Measurements from ENCODE around the gene ASB10. TPM values are rescaled to one million over a fixed set of nuclear protein-coding genes. Genes with fewer than 3 reads are reported as not detected.

ASB10 gene
- total and polyA plus RNA-seq, 4 donors, result not detected

DNA sequence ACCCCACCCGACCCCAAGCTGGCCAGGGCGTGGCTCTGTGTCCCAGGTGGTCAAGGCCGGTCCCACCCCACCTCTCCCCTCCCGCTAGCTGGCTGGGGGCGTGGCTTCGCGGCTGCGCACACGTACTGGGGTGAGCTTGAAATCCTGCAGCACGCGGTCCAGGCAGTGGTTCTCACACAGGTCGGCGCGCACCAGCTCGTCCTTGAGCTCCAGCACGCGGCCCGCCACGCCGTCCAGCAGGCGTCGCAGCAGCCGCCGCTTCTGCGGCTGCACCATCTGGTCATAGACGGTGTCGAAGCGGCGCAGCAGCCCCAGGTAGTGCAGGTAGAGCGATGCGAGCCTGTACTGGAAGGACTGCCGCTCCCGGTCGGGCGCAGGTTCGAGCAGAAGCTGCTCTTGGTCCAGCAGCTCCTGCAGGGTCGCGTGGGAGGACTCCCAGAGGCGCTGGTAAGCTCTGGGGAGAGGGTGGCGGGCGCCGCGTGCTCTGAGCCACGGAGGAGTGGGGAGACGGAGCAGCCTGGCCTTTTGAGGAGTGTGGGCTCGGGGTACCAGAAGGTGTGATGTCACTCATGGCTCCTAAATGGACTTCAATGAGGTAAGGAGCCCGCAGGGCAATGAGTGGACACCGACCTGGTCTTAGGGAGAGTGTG lies 17.5 kb upstream of the ASB10 start:
- no peak for ATAC-seq (ENCODE audit: insufficient read depth, low FRiP score)
- 73 to 78% methylated on average over 47 to 48 of the region's 48 CpGs for WGBS, 2 donors
- TF ChIP-seq, protein P1, sequence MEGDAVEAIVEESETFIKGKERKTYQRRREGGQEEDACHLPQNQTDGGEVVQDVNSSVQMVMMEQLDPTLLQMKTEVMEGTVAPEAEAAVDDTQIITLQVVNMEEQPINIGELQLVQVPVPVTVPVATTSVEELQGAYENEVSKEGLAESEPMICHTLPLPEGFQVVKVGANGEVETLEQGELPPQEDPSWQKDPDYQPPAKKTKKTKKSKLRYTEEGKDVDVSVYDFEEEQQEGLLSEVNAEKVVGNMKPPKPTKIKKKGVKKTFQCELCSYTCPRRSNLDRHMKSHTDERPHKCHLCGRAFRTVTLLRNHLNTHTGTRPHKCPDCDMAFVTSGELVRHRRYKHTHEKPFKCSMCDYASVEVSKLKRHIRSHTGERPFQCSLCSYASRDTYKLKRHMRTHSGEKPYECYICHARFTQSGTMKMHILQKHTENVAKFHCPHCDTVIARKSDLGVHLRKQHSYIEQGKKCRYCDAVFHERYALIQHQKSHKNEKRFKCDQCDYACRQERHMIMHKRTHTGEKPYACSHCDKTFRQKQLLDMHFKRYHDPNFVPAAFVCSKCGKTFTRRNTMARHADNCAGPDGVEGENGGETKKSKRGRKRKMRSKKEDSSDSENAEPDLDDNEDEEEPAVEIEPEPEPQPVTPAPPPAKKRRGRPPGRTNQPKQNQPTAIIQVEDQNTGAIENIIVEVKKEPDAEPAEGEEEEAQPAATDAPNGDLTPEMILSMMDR (IDR thresholded peaks at IDR 0.05; ENCODE audit: control extremely low read depth, extremely low read depth), result no peak
- no peaks in the 10 kb centered on the region for H3K9me3 ChIP-seq (ENCODE audit: control insufficient read depth in 4 of 4, insufficient read depth in 3 of 4, low read length in 3 of 4)
- H3K4me3 ChIP-seq, result no peak overlapping the region
- H3K4me1 ChIP-seq (ENCODE audit: control insufficient read depth in 5 of 5, insufficient read depth in 5 of 5, low read length in 5 of 5), result peaks cover 0 to 18% (median 10%) of the 10 kb centered on the region in 5 donors
- H3K9ac ChIP-seq (ENCODE audit: insufficient read depth in 1 of 2, low read length in 2 of 2), result no peak overlapping the region
- no peak overlapping the region for H3K27ac ChIP-seq (ENCODE audit: low read depth in 1 of 2, low read length in 1 of 2)
- H3K27me3 ChIP-seq (ENCODE audit: control insufficient read depth in 3 of 3, insufficient read depth in 3 of 3, low read length in 2 of 3), result peaks cover 0 to 7% (median 0%) of the 10 kb centered on the region in 3 donors
- DNase-seq, result no peak
- no peaks in the 10 kb centered on the region for H3K36me3 ChIP-seq (ENCODE audit: control insufficient read depth in 4 of 4, insufficient read depth in 4 of 4, low read length in 4 of 4)

DNA sequence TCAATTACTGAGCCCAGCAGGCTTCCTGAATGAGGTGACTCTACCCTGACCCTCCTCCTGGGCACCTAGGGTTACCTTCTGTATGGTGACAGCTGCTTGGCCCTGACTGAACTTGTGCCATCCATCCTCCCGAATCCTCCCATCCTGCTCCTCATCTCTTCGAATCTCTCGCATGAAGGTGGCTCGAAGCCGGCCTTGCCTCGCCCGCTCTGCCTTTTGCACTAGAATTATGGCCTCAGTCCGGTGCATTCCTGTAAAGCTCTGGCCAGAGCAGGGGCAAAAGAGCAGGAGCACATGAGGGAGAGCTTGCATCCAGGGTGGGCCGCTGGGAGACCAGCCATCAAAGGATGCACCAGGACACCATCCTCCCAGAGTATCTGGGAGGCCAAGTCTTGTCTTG lies 15.8 kb upstream of the ASB10 start:
- H3K4me3 ChIP-seq, result no peak overlapping the region
- H3K27ac ChIP-seq (ENCODE audit: low read depth in 1 of 2, low read length in 1 of 2), result no peak overlapping the region
- TF ChIP-seq, protein P1 (IDR thresholded peaks at IDR 0.05; ENCODE audit: control extremely low read depth, extremely low read depth), result no peak
- H3K4me1 ChIP-seq (ENCODE audit: control insufficient read depth in 5 of 5, insufficient read depth in 5 of 5, low read length in 5 of 5), result peaks cover 0 to 20% (median 3%) of the 10 kb centered on the region in 5 donors
- H3K36me3 ChIP-seq (ENCODE audit: control insufficient read depth in 4 of 4, insufficient read depth in 4 of 4, low read length in 4 of 4), result no peaks in the 10 kb centered on the region
- 95 to 96% methylated on average over 9 of the region's 9 CpGs for WGBS, 2 donors
- DNase-seq (no peak), ATAC-seq (ENCODE audit: insufficient read depth, low FRiP score) (no peak)
- no peaks in the 10 kb centered on the region for H3K9me3 ChIP-seq (ENCODE audit: control insufficient read depth in 4 of 4, insufficient read depth in 3 of 4, low read length in 3 of 4)
- H3K9ac ChIP-seq (ENCODE audit: insufficient read depth in 1 of 2, low read length in 2 of 2), result no peak overlapping the region
- peaks cover 0 to 7% (median 0%) of the 10 kb centered on the region in 3 donors for H3K27me3 ChIP-seq (ENCODE audit: control insufficient read depth in 3 of 3, insufficient read depth in 3 of 3, low read length in 2 of 3)

DNA sequence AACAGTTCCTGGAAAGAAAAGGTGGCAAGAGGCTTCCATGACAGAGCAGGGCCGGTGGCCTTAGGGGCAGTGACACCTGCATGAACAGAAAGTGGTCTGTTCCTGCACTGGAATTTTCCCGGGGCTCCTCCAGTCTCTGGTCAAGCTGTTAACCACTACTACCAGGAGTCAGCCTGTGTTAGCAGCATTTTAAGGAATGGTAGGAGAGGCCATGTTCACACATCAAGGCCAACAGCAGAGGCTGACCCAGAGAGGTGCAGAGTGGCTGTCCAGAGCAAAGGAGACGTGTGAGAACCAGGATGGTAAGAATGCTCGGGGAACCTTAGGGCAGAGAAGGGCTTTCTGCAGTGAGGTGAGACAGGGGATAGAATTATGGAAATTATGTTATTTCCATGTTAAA lies 14.7 kb upstream of the ASB10 start:
- no peak overlapping the region for H3K27ac ChIP-seq (ENCODE audit: low read depth in 1 of 2, low read length in 1 of 2)
- peaks cover 0 to 7% (median 0%) of the 10 kb centered on the region in 3 donors for H3K27me3 ChIP-seq (ENCODE audit: control insufficient read depth in 3 of 3, insufficient read depth in 3 of 3, low read length in 2 of 3)
- WGBS, 2 donors, result 84 to 91% methylated on average over 4 of the region's 4 CpGs

More for the DNA sequence above, 14.7 kb upstream of the ASB10 start:
- Histone ChIP-seq H3K36me3 (ENCODE audit: control insufficient read depth in 4 of 4, insufficient read depth in 4 of 4, low read length in 4 of 4) (no peaks in the 10 kb centered on the region), H3K4me1 (ENCODE audit: control insufficient read depth in 5 of 5, insufficient read depth in 5 of 5, low read length in 5 of 5) (peaks cover 0 to 20% (median 0%) of the 10 kb centered on the region in 5 donors), H3K9ac (ENCODE audit: insufficient read depth in 1 of 2, low read length in 2 of 2) (no peak overlapping the region), H3K4me3 (no peak overlapping the region), H3K9me3 (ENCODE audit: control insufficient read depth in 4 of 4, insufficient read depth in 3 of 4, low read length in 3 of 4) (no peaks in the 10 kb centered on the region)
- DNase-seq (no peak), ATAC-seq (ENCODE audit: insufficient read depth, low FRiP score) (no peak)
- TF ChIP-seq, protein P1 (IDR thresholded peaks at IDR 0.05; ENCODE audit: control extremely low read depth, extremely low read depth), result no peak
